ENCODE results near the gene LIPC. TPM values are rescaled to one million over a fixed set of nuclear protein-coding genes. Genes with fewer than 3 reads are reported as not detected.

Gene LIPC
- total and polyA plus RNA-seq, 2 experiments from 2014 or later = not detected

GRCh38 chr15:58517682-58518525, 86.1 kb downstream of the LIPC start:
- Mint-ChIP-seq H3K27me3 (ENCODE audit: insufficient read depth, low read depth, poor library complexity) (no peaks in the 10 kb centered on the region), H3K36me3 (ENCODE audit: low read depth) (no peaks in the 10 kb centered on the region), H3K4me3 (no peak overlapping the region), H3K4me1 (peaks cover 16% of the 10 kb centered on the region), H3K9me3 (no peaks in the 10 kb centered on the region; the same call in 1 of the 3 replicates), H3K27ac (no peak overlapping the region)
- Histone ChIP-seq H3K79me2 (replicated peaks; ENCODE audit: insufficient read depth) (no peaks in the 10 kb centered on the region), H3K36me3 (ENCODE audit: insufficient read depth) (no peaks in the 10 kb centered on the region), H3K4me1 (ENCODE audit: insufficient read depth) (peaks cover 7% of the 10 kb centered on the region), H3K27me3 (ENCODE audit: insufficient read depth) (no peaks in the 10 kb centered on the region), H2AFZ (no peak overlapping the region), H3F3A (replicated peaks; ENCODE audit: low read depth) (no peaks in the 10 kb centered on the region), H4K20me1 (replicated peaks; ENCODE audit: insufficient read depth) (no peaks in the 10 kb centered on the region), H3K4me3 (no peak overlapping the region), H3K4me2 (no peak overlapping the region), H3K9me2 (ENCODE audit: insufficient read depth) (no peaks in the 10 kb centered on the region), H3K27ac (ENCODE audit: low read depth) (no peak overlapping the region)
- TF ChIP-seq, protein P1, sequence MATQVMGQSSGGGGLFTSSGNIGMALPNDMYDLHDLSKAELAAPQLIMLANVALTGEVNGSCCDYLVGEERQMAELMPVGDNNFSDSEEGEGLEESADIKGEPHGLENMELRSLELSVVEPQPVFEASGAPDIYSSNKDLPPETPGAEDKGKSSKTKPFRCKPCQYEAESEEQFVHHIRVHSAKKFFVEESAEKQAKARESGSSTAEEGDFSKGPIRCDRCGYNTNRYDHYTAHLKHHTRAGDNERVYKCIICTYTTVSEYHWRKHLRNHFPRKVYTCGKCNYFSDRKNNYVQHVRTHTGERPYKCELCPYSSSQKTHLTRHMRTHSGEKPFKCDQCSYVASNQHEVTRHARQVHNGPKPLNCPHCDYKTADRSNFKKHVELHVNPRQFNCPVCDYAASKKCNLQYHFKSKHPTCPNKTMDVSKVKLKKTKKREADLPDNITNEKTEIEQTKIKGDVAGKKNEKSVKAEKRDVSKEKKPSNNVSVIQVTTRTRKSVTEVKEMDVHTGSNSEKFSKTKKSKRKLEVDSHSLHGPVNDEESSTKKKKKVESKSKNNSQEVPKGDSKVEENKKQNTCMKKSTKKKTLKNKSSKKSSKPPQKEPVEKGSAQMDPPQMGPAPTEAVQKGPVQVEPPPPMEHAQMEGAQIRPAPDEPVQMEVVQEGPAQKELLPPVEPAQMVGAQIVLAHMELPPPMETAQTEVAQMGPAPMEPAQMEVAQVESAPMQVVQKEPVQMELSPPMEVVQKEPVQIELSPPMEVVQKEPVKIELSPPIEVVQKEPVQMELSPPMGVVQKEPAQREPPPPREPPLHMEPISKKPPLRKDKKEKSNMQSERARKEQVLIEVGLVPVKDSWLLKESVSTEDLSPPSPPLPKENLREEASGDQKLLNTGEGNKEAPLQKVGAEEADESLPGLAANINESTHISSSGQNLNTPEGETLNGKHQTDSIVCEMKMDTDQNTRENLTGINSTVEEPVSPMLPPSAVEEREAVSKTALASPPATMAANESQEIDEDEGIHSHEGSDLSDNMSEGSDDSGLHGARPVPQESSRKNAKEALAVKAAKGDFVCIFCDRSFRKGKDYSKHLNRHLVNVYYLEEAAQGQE (IDR thresholded peaks at IDR 0.05; ENCODE audit: unreplicated experiment) = no peak
- TF ChIP-seq, protein P2, sequence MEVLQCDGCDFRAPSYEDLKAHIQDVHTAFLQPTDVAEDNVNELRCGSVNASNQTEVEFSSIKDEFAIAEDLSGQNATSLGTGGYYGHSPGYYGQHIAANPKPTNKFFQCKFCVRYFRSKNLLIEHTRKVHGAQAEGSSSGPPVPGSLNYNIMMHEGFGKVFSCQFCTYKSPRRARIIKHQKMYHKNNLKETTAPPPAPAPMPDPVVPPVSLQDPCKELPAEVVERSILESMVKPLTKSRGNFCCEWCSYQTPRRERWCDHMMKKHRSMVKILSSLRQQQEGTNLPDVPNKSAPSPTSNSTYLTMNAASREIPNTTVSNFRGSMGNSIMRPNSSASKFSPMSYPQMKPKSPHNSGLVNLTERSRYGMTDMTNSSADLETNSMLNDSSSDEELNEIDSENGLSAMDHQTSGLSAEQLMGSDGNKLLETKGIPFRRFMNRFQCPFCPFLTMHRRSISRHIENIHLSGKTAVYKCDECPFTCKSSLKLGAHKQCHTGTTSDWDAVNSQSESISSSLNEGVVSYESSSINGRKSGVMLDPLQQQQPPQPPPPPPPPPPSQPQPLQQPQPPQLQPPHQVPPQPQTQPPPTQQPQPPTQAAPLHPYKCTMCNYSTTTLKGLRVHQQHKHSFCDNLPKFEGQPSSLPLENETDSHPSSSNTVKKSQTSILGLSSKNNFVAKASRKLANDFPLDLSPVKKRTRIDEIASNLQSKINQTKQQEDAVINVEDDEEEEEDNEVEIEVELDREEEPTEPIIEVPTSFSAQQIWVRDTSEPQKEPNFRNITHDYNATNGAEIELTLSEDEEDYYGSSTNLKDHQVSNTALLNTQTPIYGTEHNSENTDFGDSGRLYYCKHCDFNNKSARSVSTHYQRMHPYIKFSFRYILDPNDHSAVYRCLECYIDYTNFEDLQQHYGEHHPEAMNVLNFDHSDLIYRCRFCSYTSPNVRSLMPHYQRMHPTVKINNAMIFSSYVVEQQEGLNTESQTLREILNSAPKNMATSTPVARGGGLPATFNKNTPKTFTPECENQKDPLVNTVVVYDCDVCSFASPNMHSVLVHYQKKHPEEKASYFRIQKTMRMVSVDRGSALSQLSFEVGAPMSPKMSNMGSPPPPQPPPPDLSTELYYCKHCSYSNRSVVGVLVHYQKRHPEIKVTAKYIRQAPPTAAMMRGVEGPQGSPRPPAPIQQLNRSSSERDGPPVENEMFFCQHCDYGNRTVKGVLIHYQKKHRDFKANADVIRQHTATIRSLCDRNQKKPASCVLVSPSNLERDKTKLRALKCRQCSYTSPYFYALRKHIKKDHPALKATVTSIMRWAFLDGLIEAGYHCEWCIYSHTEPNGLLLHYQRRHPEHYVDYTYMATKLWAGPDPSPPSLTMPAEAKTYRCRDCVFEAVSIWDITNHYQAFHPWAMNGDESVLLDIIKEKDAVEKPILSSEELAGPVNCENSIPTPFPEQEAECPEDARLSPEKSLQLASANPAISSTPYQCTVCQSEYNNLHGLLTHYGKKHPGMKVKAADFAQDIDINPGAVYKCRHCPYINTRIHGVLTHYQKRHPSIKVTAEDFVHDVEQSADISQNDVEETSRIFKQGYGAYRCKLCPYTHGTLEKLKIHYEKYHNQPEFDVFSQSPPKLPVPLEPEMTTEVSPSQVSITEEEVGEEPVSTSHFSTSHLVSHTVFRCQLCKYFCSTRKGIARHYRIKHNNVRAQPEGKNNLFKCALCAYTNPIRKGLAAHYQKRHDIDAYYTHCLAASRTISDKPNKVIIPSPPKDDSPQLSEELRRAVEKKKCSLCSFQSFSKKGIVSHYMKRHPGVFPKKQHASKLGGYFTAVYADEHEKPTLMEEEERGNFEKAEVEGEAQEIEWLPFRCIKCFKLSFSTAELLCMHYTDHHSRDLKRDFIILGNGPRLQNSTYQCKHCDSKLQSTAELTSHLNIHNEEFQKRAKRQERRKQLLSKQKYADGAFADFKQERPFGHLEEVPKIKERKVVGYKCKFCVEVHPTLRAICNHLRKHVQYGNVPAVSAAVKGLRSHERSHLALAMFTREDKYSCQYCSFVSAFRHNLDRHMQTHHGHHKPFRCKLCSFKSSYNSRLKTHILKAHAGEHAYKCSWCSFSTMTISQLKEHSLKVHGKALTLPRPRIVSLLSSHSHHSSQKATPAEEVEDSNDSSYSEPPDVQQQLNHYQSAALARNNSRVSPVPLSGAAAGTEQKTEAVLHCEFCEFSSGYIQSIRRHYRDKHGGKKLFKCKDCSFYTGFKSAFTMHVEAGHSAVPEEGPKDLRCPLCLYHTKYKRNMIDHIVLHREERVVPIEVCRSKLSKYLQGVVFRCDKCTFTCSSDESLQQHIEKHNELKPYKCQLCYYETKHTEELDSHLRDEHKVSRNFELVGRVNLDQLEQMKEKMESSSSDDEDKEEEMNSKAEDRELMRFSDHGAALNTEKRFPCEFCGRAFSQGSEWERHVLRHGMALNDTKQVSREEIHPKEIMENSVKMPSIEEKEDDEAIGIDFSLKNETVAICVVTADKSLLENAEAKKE (CRISPR knock-in tag; IDR thresholded peaks at IDR 0.05) = no peak
- no peak for TF ChIP-seq STAT1 (IDR thresholded peaks at IDR 0.05; ENCODE audit: unreplicated experiment)
- TF ChIP-seq EZH2phosphoT487 (IDR thresholded peaks at IDR 0.05; ENCODE audit: unreplicated experiment) = no peak
- no peak for TF ChIP-seq CREB1 (CRISPR knock-in tag; IDR thresholded peaks at IDR 0.05; ENCODE audit: low read depth)
- TF ChIP-seq, protein P3, sequence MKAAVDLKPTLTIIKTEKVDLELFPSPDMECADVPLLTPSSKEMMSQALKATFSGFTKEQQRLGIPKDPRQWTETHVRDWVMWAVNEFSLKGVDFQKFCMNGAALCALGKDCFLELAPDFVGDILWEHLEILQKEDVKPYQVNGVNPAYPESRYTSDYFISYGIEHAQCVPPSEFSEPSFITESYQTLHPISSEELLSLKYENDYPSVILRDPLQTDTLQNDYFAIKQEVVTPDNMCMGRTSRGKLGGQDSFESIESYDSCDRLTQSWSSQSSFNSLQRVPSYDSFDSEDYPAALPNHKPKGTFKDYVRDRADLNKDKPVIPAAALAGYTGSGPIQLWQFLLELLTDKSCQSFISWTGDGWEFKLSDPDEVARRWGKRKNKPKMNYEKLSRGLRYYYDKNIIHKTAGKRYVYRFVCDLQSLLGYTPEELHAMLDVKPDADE (IDR thresholded peaks at IDR 0.05) = no peak
- TF ChIP-seq, protein P4, sequence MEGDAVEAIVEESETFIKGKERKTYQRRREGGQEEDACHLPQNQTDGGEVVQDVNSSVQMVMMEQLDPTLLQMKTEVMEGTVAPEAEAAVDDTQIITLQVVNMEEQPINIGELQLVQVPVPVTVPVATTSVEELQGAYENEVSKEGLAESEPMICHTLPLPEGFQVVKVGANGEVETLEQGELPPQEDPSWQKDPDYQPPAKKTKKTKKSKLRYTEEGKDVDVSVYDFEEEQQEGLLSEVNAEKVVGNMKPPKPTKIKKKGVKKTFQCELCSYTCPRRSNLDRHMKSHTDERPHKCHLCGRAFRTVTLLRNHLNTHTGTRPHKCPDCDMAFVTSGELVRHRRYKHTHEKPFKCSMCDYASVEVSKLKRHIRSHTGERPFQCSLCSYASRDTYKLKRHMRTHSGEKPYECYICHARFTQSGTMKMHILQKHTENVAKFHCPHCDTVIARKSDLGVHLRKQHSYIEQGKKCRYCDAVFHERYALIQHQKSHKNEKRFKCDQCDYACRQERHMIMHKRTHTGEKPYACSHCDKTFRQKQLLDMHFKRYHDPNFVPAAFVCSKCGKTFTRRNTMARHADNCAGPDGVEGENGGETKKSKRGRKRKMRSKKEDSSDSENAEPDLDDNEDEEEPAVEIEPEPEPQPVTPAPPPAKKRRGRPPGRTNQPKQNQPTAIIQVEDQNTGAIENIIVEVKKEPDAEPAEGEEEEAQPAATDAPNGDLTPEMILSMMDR (conservative IDR thresholded peaks at IDR 0.05; ENCODE audit: low read depth in 2 of 2) = no peak
- TF ChIP-seq EZH2 (IDR thresholded peaks at IDR 0.05; ENCODE audit: low read depth, unreplicated experiment) = no peak
- TF ChIP-seq NANOG (IDR thresholded peaks at IDR 0.05; ENCODE audit: borderline replicate concordance) = no peak
- no peak for TF ChIP-seq ZNF114 (CRISPR knock-in tag; IDR thresholded peaks at IDR 0.05)
- TF ChIP-seq POLR2AphosphoS5 (IDR thresholded peaks at IDR 0.05; ENCODE audit: low read depth) = no peak
- ATAC-seq = no peak
- DNase-seq (ENCODE audit: low spot score) = no peak
